GM21367 (cell line): ENCODE results near the gene RNF115.
"Not testable (repeated sequence)": the region's sequence is repeated elsewhere in the genome, so short reads cannot be mapped to it uniquely, and the experiment has no call there.

ENCODE experiments used
- ATAC-seq: cut with Tn5 transposase; IDR thresholded peaks from one replicate; pipeline ENCODE4 v1.9.1; 2021; ENCODE audit not compliant: unreplicated experiment

RNF115 gene

DNA sequence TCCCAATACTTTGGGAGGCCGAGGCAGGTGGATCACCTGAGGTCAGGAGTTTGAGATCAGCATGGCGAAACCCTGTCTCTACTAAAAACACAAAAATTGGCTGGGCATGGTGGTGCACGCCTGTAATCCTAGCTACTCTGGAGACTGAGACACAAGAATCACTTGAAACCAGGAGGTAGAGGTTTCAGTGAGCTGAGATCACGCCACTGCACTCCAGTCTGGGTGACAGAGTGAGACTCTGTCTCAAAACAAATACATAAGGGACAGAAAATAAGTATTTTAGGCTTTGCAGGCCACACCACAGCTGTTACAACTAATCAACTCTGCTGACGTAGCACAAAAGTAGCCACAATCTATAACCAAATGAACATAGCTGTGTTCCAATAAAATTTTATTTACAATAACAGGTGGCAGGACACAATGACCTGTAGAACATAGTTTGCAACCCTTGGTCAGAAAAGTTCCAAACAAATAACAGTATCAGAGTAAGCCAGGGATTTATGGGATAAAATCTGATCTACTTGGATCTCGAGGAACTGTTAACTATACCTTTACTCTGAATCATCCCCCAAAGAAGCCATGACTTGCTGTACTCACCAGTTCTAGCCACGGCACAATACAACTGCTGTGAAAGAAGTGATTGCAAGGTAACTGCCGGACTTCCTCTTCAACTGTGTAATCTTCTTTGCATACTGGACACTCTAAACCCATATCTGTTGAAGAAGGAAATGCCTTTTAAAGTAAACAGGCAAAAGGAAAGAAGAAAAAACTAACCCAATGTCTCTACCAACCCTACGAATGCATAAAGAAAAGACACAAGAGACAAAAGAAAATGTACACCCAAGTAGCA is 76.3 kb downstream of the RNF115 start:
- no peak for ATAC-seq

- ATAC-seq: no peak
These were observed 83.6 kb downstream of the RNF115 start for GRCh38 chr1:145740269-145740668.

GRCh38 chr1:145736191-145736590 is 87.7 kb downstream of the RNF115 start:
- ATAC-seq: no peak

DNA sequence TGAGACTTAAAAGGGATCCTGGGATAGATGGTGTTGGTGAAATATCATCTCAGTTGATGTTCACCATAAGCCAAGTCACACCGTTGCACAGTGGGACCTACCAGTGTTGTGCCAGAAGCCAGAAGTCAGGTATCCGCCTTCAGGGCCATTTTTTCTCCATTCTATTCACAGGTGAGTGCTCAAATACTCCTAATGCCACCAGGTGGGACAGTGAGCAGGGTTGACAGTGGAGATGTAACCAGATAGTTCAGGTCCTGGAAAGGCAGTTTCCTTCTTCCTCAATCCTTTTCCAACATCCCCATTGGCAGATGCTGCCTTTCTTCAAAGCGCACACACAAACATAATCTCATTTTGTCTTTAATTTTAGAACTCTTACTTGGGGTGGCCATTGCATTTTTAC is 93.0 kb downstream of the RNF115 start:
- ATAC-seq: no peak

DNA sequence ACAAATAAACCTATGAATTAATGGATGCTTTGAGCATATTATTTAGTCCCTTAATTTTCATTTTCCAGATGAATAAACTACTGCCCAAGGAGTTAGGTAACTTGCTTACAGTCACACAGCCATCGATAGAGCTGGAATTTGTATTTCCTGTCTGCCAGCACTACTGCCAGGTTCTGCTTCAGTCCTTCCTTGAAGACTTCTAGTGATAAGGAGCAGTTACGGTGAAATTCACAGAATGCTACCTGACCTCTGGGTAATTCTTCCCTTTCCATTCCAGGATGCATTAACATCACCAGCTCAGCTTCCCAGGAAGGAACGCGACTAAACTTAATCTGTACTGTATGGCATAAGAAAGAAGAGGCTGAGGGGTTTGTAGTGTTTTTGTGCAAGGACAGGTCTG is 93.4 kb downstream of the RNF115 start:
- ATAC-seq: no peak

DNA sequence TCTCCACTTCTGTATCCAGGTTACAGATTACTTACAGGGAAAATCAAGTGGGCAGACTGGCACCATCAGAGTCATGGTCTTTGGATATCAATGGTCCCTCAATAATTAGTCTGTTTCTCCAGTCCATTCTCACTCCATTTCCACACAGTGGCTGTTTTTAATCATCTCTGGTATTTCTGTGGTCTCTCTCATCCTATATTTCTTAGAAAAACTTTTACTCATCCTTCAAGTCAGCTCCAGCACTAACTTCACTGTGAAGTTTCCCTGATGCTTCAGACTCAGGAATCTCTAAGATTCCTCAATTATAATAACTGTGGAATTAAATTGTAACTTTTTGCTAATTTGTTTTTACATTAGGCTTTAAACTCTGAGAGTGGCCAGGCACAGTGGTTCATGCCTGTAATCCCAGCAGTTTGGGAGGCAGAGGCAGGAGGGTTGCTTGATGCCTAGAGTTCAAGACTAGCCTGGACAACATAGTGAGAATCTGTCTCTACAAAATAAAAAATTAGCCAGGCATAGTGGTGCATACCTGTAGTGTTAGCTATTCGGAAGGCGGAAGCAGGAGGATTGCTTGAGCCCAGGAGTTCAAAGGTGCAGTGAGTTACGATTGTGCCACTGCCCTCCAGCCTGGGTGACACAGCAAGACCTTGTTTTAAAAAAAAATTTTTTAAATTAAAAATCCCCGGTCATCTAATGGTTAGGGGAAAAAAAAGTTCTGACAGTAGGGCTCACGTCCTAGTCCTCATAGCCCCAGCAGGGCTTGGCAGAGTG is 94.0 kb downstream of the RNF115 start:
- no peak for ATAC-seq

GRCh38 chr1:145729196-145729595 is 94.7 kb downstream of the RNF115 start:
- no peak for ATAC-seq

DNA sequence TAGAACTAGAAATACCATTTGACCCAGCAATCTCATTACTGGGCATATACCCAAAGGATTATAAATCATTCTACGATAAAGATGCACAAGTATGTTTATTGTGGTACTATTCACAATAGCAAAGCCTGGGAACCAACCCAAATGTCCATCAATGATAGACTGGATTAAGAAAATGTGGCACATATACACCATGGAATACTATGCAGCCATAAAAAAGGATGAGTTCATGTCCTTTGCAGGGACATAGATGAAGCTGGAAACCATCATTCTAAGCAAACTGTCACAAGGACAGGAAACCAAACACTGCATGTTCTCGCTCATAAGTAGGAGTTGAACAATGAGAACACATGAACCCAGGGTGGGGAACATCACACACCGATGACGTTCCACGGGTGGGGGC is 97.7 kb downstream of the RNF115 start:
- not testable (repeated sequence) for ATAC-seq

DNA sequence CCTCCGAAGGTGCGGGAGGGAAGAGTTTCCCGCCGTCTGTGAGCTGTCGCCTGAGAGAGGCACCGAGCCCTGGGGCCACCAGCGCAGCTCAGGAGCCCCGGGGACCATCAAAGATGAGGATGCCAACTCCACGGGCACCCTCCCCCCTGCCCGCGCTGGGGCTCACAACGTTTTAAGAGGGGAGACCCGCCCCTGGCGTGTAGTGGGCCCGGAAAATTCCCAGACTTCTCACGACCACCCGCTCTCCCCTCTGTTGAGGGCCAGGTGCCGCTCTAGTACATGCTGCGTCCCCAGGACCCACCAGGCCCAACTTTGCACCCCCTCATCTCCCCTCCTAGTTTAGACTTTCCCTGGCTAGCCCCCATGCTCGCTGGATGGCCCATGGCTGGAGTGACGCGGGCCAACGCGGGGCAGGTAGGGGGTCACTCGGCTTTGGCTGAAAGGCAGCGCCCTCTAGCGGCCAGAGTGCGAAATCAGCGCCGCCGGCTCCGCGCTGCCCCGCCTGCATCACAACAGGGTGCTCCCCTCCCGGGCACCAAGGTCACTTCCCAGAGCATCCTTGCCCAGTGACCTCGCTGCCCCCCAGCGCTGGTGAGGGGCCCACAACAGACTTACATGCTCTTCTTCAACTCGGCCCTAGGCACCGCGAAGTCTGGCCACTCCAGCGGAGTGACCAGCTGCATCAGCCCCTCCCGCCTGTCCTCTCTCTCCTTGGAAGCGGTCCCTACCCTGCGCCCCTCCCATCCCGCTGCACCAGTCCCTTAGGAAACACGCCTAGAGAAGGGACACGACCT is 102.8 kb downstream of the RNF115 start:
- peak; percentile 80 for ATAC-seq

DNA sequence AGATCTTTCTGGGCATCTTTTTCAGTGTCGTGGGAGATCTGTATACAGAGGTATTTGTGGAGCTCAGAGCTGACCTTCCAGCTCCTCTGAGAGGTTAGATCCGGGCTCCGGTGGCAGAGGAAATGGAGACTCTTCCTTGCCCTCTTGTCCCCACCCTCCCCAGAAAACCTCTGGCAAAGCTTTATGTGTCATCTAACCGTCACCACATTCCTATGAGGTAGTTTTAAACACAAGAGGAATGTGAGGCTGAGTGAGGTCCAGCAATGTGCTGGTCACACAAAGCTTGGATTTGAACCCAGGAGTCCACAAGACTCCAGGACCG is 103.4 kb downstream of the RNF115 start:
- ATAC-seq: no peak

DNA sequence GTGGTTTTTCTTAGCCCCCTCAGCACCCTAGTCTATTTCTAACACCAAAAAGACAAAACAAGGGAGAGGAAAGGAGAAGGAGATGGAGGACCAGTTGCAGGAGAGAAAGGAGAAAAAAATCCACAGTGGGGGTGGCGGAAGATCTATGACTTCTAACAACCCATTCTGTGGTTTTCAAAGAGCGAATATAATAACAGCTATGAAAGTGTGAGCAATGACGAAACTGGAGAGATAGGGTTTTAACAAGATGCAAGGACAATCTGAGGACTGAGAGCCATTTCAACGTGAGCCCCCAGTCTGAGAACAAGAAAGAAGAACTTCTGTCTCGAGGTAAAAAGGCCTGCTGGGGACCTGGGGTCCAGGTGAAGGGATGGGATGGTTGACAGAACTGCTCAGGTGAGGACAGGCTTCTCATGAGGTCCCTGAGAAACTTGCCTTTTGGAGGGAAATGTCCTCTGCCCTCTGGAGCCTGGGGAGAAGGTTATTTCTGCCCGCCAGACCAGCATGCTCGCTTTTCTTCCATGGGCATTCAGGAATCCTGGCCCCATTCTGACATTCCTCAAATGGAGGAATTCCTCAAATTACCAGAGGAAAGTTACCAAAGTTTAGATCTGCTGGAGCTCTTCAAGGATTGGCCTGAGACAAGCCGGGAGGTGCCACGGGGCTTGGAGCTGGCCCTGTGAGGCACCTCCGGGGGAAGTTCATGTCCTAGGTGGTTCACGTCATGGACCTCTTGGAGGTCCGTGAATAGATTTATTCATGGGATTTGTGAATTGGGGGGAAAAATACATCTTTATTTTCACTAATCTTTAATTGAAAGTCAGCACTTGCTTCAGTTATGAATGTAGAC is 104.4 kb downstream of the RNF115 start, which contains the start of gene CD160:
CD160 (plus strand) TSS at position 270 of the 850 bp plus-strand sequence. CDS start 8,829 bp downstream, outside the sequence.
- ATAC-seq: no peak

- not testable (repeated sequence) for ATAC-seq
These were observed 105.4 kb downstream of the RNF115 start for GRCh38 chr1:145718465-145718864.

DNA sequence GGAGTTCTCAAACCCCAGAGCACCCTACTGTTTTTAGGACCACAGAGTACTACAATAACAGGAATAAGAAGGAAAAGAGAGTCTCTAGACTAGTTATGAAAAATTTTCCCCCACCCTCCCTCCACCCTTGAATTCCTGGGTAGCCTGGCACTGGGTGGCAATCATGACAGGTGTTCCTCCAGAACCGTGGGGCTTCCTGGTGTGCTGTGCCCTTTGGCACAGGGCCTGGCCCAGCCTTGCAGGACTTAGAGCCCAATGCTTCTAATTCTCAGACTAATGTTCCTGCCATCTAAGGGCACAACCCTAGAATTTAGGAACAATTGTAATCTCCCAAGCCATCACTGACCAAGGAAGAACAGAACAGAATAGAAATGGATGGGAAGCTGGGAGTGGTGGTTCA is 106.1 kb downstream of the RNF115 start:
- no peak for ATAC-seq

DNA sequence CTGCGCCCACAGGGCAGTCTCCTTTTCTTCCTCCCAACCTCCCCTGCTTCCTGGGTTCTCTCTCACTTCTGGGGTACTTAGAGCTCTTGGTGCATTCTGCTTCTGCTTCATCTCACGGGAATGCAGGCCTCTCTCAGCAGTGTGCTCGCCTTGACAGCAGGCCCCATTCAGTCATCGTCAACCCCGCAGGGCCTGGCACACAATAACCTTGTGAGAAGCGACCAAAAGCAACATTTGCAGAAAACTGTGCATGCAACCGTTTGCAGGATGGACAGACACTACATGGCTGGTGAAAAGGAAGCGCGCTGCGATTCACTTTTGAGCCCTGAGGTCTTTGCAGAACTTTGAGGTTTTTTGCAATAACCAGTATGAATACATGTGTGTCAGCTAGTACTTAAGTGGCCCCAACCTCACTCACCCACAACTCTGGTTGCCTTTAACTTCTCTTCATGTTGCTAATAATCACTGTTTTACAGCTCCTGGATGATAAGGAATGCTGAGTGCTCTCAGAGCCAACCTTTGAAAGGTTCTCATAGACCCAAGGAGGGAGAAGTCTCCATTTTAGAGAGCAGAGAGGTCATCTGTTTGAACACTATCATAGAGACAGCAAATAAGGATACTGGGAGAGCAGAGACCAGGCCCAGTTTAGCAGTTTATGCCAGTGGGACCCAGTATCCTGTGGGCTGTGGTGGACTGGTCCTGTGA is 107.1 kb downstream of the RNF115 start:
- ATAC-seq: no peak

DNA sequence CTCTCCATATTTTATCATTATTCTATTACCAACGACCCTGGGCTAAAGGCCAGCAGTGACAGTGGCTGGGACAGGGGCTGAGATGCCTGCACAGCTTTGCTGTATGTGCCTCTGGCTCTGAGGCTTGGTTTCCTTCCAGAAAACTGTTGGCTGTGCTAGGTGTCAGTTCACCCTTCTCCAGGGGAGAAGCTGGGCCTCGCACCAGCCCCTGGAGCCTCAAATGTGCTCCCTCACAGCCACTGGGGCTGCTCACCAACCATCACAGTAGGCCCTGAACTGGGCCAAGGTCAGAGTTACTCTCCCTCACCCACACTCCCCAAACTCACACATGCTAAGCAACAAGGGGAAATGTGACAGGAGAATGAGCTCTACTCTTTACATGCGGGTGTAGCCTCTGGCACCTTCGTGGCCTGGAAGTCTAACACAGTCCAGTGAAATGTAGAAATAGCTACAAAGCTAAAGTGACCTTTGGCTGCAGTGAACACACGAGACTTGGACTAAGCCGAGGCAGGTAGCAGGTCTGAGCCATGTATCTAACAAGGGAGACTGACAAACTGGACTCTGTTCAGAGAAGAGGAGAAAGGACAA is 109.3 kb downstream of the RNF115 start:
- no peak for ATAC-seq

DNA sequence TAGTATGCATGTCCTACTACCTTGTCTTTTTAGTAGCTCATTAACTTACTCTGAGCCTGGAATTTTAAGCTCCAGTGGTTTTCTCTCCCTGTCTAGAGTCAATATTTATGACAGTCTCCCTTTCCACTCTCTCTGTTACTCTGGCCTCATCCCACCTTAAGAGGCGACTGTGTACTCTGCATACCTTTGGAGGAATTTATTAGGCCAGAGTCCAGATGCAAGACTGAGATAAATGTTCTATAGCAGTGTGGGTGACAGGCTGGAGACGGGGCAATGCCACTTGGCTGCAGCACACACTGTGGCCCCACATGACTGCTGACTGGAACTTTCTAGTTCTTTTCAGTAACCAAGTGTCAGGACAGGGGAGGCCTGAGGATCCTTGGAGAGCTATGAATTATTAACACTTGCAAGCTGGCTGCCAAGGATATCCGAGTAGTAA is 112.7 kb downstream of the RNF115 start:
- ATAC-seq: no peak

GRCh38 chr1:145710291-145711027 is 113.4 kb downstream of the RNF115 start:
- ATAC-seq: no peak

DNA sequence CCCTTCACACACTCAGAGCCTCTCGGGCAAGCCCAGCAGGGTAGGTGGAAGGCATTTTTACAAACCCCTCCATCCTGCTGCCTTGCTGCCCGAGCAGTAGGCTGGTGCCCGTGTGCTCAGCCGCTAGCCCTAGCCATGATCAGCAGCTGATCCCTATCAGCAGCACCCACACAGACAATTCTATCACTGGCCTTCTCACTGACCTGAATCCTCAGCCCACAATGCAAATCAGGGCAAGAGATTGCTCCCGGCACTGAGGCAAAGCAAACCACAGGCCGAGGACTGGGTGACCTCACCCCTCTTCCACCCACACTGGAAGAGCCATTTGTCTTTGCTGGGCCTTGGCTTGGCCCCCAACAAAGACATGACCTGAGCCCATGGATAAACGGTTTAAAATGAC is 115.8 kb downstream of the RNF115 start:
- ATAC-seq: no peak
